ENCODE measurements around the gene AIFM2.

The AIFM2 gene

DNA sequence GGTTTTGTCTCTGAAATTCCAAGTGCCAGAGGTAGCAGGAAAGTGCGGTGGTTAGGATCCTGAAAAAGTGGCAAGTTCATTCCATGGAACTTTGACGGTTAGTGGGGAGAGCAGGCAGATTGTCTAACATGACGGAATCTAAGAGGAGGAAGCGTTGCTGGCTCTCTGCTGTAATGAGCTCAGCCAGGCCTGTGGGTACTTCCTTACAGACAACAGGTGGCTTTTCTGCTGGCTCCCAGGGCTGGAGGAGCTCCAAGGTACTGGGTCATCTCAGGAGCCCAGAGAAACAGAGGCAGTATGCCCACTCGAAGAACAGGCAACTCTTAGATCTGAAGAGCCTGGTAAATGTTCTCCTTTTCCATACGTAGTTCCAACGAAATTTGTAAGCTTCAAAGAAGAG lies 3.1 kb upstream of the AIFM2 start:
- CTCF ChIA-PET, result interaction anchor here (0.6 to 2.1 kb wide), 3 partner anchors 10 to 480 kb away, joined by 3 to 16 read pairs (median 4); partner anchors contain the start of gene TYSND1
- POLR2A ChIA-PET, result interaction anchor here (2.2 kb wide), 1 partner anchor 11 kb away, joined by 19 read pairs; the partner anchor contains the start of gene TYSND1

GRCh38 chr10:70135046-70135445 lies 2.4 kb upstream of the AIFM2 start:
- no peaks in the 10 kb centered on the region for H3K4me1 ChIP-seq (ENCODE audit: control insufficient read depth, insufficient read depth, low read length)
- no peak overlapping the region for H3K4me3 ChIP-seq (ENCODE audit: low read depth, low read length)
- CTCF ChIA-PET, result interaction anchor here (0.6 to 2.2 kb wide), 4 partner anchors 11 to 480 kb away, joined by 3 to 16 read pairs (median 9); partner anchors contain the start of gene TYSND1
- H3K27ac ChIP-seq (ENCODE audit: extremely low read depth, low read depth, low read length), result no peak overlapping the region
- TF ChIP-seq, protein P1, sequence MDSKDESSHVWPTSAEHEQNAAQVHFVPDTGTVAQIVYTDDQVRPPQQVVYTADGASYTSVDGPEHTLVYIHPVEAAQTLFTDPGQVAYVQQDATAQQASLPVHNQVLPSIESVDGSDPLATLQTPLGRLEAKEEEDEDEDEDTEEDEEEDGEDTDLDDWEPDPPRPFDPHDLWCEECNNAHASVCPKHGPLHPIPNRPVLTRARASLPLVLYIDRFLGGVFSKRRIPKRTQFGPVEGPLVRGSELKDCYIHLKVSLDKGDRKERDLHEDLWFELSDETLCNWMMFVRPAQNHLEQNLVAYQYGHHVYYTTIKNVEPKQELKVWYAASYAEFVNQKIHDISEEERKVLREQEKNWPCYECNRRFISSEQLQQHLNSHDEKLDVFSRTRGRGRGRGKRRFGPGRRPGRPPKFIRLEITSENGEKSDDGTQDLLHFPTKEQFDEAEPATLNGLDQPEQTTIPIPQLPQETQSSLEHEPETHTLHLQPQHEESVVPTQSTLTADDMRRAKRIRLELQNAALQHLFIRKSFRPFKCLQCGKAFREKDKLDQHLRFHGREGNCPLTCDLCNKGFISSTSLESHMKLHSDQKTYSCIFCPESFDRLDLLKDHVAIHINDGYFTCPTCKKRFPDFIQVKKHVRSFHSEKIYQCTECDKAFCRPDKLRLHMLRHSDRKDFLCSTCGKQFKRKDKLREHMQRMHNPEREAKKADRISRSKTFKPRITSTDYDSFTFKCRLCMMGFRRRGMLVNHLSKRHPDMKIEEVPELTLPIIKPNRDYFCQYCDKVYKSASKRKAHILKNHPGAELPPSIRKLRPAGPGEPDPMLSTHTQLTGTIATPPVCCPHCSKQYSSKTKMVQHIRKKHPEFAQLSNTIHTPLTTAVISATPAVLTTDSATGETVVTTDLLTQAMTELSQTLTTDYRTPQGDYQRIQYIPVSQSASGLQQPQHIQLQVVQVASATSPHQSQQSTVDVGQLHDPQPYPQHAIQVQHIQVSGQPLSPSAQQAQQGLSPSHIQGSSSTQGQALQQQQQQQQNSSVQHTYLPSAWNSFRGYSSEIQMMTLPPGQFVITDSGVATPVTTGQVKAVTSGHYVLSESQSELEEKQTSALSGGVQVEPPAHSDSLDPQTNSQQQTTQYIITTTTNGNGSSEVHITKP (tag by site-specific recombination; IDR thresholded peaks at IDR 0.05), result no peak
- no peak for TF ChIP-seq ZNF76 (tag by site-specific recombination; IDR thresholded peaks at IDR 0.05; ENCODE audit: borderline replicate concordance, low read depth)
- no peak for TF ChIP-seq ZNF426 (tag by site-specific recombination; IDR thresholded peaks at IDR 0.05)
- TF ChIP-seq ZFP69B (tag by site-specific recombination; IDR thresholded peaks at IDR 0.05), result no peak
- no peak for TF ChIP-seq ZFP37 (tag by site-specific recombination; IDR thresholded peaks at IDR 0.05)
- no peaks in the 10 kb centered on the region for H3K9me3 ChIP-seq (ENCODE audit: control insufficient read depth, insufficient read depth, low read depth, low read length)
- POLR2A ChIA-PET, result interaction anchor here (0.6 to 2.2 kb wide), 3 partner anchors 11 to 302 kb away, joined by 3 to 19 read pairs (median 8); partner anchors contain the start of gene TYSND1
- peaks cover 0 to 7% of the 10 kb centered on the region in 2 experiments; a peak in 1 of 3 replicates for H3K36me3 ChIP-seq (ENCODE audit: control insufficient read depth in 2 of 2, insufficient read depth in 1 of 2, low read length in 2 of 2)

More for the DNA sequence above, 3.1 kb upstream of the AIFM2 start:
- Histone ChIP-seq H3K4me3 (ENCODE audit: low read depth, low read length) (no peak overlapping the region), H3K4me1 (ENCODE audit: control insufficient read depth, insufficient read depth, low read length) (no peaks in the 10 kb centered on the region), H3K36me3 (ENCODE audit: control insufficient read depth in 2 of 2, insufficient read depth in 1 of 2, low read length in 2 of 2) (peaks cover 0 to 7% of the 10 kb centered on the region in 2 experiments; a peak in 1 of 3 replicates), H3K9me3 (ENCODE audit: control insufficient read depth, insufficient read depth, low read depth, low read length) (no peaks in the 10 kb centered on the region), H3K27ac (ENCODE audit: extremely low read depth, low read depth, low read length) (no peak overlapping the region)
- no peak for TF ChIP-seq REPIN1 (tag by site-specific recombination; IDR thresholded peaks at IDR 0.05; ENCODE audit: low read depth)
- 0 out of 2 replicates have a peak, but pooled peaks have one; percentile 21 for TF ChIP-seq SCRT1 (tag by site-specific recombination; IDR thresholded peaks at IDR 0.05; ENCODE audit: borderline replicate concordance)
- TF ChIP-seq SCRT2 (tag by site-specific recombination; IDR thresholded peaks at IDR 0.05), result peak; percentile 87
- TF ChIP-seq KLF16 (tag by site-specific recombination; IDR thresholded peaks at IDR 0.05), result no peak

DNA sequence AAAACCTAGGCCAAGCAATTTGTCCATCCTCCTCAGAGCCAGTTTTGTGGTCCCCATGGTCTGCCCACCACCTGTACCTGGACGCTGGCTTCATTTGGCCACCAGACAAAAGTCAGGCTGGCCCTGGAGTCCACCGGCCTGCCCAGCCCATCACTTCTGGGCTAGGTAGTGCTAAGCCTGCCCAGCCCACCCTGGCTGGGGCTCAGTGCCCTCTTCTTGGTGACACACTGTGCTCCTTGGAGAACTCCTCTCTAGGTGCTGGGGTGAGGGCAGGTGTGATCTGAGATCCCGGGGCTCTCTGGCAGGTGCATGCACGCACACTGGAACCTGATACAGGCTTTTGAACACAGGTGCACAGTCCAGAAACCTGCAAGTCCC lies 1.1 kb downstream of the AIFM2 start:
- 0 out of 2 replicates have a peak overlapping the region, but pooled peaks have one; percentile 55 for H3K4me3 ChIP-seq (ENCODE audit: low read depth, low read length)
- H3K27ac ChIP-seq (ENCODE audit: extremely low read depth, low read depth, low read length), result no peak overlapping the region; the same call in 1 of the 2 replicates
- ChIA-PET CTCF (interaction anchor here (0.6 to 2.1 kb wide), 2 partner anchors 15 kb away, joined by 3 to 9 read pairs; partner anchors contain the start of gene TYSND1), POLR2A (interaction anchor here (0.5 to 1.0 kb wide), 3 partner anchors 15 to 256 kb away, joined by 3 read pairs; partner anchors contain the start of genes SAR1A and TYSND1)
- no peaks in the 10 kb centered on the region for H3K4me1 ChIP-seq (ENCODE audit: control insufficient read depth, insufficient read depth, low read length)
- no peaks in the 10 kb centered on the region for H3K36me3 ChIP-seq (ENCODE audit: control insufficient read depth in 2 of 2, insufficient read depth in 1 of 2, low read length in 2 of 2)
- H3K9me3 ChIP-seq (ENCODE audit: control insufficient read depth, insufficient read depth, low read depth, low read length), result no peaks in the 10 kb centered on the region
- TF ChIP-seq ZNF639 (tag by site-specific recombination; IDR thresholded peaks at IDR 0.05), result no peak
- TF ChIP-seq, protein P2, sequence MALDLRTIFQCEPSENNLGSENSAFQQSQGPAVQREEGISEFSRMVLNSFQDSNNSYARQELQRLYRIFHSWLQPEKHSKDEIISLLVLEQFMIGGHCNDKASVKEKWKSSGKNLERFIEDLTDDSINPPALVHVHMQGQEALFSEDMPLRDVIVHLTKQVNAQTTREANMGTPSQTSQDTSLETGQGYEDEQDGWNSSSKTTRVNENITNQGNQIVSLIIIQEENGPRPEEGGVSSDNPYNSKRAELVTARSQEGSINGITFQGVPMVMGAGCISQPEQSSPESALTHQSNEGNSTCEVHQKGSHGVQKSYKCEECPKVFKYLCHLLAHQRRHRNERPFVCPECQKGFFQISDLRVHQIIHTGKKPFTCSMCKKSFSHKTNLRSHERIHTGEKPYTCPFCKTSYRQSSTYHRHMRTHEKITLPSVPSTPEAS (tag by site-specific recombination; IDR thresholded peaks at IDR 0.05), result no peak
- TF ChIP-seq, protein P3, sequence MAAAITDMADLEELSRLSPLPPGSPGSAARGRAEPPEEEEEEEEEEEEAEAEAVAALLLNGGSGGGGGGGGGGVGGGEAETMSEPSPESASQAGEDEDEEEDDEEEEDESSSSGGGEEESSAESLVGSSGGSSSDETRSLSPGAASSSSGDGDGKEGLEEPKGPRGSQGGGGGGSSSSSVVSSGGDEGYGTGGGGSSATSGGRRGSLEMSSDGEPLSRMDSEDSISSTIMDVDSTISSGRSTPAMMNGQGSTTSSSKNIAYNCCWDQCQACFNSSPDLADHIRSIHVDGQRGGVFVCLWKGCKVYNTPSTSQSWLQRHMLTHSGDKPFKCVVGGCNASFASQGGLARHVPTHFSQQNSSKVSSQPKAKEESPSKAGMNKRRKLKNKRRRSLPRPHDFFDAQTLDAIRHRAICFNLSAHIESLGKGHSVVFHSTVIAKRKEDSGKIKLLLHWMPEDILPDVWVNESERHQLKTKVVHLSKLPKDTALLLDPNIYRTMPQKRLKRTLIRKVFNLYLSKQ (tag by site-specific recombination; IDR thresholded peaks at IDR 0.05; ENCODE audit: borderline replicate concordance), result no peak
- TF ChIP-seq, protein P4, sequence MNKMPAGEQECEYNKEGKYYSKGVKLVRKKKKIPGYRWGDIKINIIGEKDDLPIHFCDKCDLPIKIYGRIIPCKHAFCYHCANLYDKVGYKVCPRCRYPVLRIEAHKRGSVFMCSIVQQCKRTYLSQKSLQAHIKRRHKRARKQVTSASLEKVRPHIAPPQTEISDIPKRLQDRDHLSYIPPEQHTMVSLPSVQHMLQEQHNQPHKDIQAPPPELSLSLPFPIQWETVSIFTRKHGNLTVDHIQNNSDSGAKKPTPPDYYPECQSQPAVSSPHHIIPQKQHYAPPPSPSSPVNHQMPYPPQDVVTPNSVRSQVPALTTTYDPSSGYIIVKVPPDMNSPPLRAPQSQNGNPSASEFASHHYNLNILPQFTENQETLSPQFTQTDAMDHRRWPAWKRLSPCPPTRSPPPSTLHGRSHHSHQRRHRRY (tag by site-specific recombination; IDR thresholded peaks at IDR 0.05), result no peak
- TF ChIP-seq SP7 (tag by site-specific recombination; IDR thresholded peaks at IDR 0.05), result no peak
- TF ChIP-seq ZNF585B (tag by site-specific recombination; IDR thresholded peaks at IDR 0.05), result no peak
- TF ChIP-seq ZNF416 (tag by site-specific recombination; IDR thresholded peaks at IDR 0.05), result no peak
- TF ChIP-seq ZNF211 (tag by site-specific recombination; IDR thresholded peaks at IDR 0.05; ENCODE audit: low read depth), result no peak
- no peak for TF ChIP-seq ZNF449 (tag by site-specific recombination; IDR thresholded peaks at IDR 0.05)
- no peak for TF ChIP-seq ZNF843 (tag by site-specific recombination; IDR thresholded peaks at IDR 0.05)
